Caco-2 (cell line): ENCODE measurements around the gene WDFY4. TPM values are rescaled to one million over a fixed set of nuclear protein-coding genes. Genes with fewer than 3 reads are reported as not detected.

ENCODE experiments used
- BruUV-seq: library from RNA; stranded (reverse); fragments of 400-500 nt; replicated peaks from 2 replicates; lab custom pipeline; 2021; lab: Mats Ljungman, UMichigan
- CTCF ChIA-PET: fragments of 300-600 bp; sonication (Branson Sonifier 250); formaldehyde crosslinking; loops from one replicate; lab custom pipeline; 2022; ENCODE audit warnings: antibody characterized with exemption; lab: Charles Lee
- POLR2A ChIA-PET: fragments of 300-600 bp; sonication (Branson Sonifier 250); formaldehyde crosslinking; loops from one replicate; lab custom pipeline; 2022; ENCODE audit warnings: antibody characterized with exemption; lab: Charles Lee
- DNase-seq, 2 experiments: peaks; one replicate each; pipeline versions ENCODE4 v3.0.0 to v3.0.0-alpha.2; 2020 to 2022
- H3K27me3 ChIP-seq: replicated peaks from 2 replicates; pipeline ENCODE4 v1.6.0; 2011; ENCODE audit warnings: low read length; ENCODE audit not compliant: control insufficient read depth, insufficient read depth
- H3K36me3 ChIP-seq: 2 replicates; pipeline ENCODE4 v1.5.1; 2011; ENCODE audit warnings: low read length; ENCODE audit not compliant: control insufficient read depth, insufficient read depth
- H3K4me1 ChIP-seq: fragments of 250-450 bp; sonication (Bioruptor Pico); 2 replicates; pipeline ENCODE4 v1.5.1; 2020; ENCODE audit warnings: mild to moderate bottlenecking
- H3K4me3 ChIP-seq: 2 replicates; pipeline ENCODE4 v1.5.1; 2011; ENCODE audit warnings: low read depth, mild to moderate bottlenecking, control low read depth, low read length
- H3K9me3 ChIP-seq: fragments of 250-450 bp; sonication (Bioruptor Pico); 2 replicates; pipeline ENCODE4 v1.5.1; 2020; ENCODE audit warnings: mild to moderate bottlenecking, moderate library complexity
- H3K27ac Mint-ChIP-seq: one replicate; pipeline ENCODE4 v1.8.0; 2022; ENCODE audit warnings: mixed read lengths; ENCODE audit not compliant: unreplicated experiment
- H3K27me3 Mint-ChIP-seq: one replicate; pipeline ENCODE4 v1.8.0; 2022; ENCODE audit warnings: mixed read lengths; ENCODE audit not compliant: insufficient read depth, unreplicated experiment
- H3K36me3 Mint-ChIP-seq: one replicate; pipeline ENCODE4 v1.8.0; 2022; ENCODE audit warnings: mild to moderate bottlenecking, mixed read lengths; ENCODE audit not compliant: insufficient read depth, unreplicated experiment
- H3K4me1 Mint-ChIP-seq: one replicate; pipeline ENCODE4 v1.8.0; 2022; ENCODE audit warnings: low read depth, mixed read lengths; ENCODE audit not compliant: unreplicated experiment
- H3K4me3 Mint-ChIP-seq: one replicate; pipeline ENCODE4 v1.8.0; 2022; ENCODE audit warnings: mild to moderate bottlenecking, moderate library complexity, mixed read lengths; ENCODE audit not compliant: unreplicated experiment
- H3K9me3 Mint-ChIP-seq: one replicate; pipeline ENCODE4 v1.8.0; 2022; ENCODE audit warnings: mixed read lengths; ENCODE audit not compliant: unreplicated experiment
- CTCF ChIP-seq, 2 experiments: fragments of 200-600 bp in 1 of 2; IDR thresholded peaks; 1 replicate in 1 of 2; 2 replicates in 1 of 2; pipeline versions ENCODE4 v1.5.1 to v1.8.0; 2011 to 2022; ENCODE audit warnings: antibody characterized with exemption in 1 of 2, control low read depth in 1 of 2, inconsistent platforms in 1 of 2, low read depth in 1 of 2, low read length in 1 of 2, mild to moderate bottlenecking in 1 of 2, moderate library complexity in 1 of 2; ENCODE audit not compliant: insufficient read depth in 1 of 2, severe bottlenecking in 1 of 2, unreplicated experiment in 1 of 2
- intact Hi-C: fragments of 100-400 bp; cut with micrococcal nuclease; formaldehyde crosslinking; loops from one replicate; pipeline ENCODE4 v1.10.0; 2022; ENCODE audit not compliant: unreplicated experiment
- total RNA-seq: library from RNA; stranded (reverse); gene quantifications from 2 replicates; pipeline ENCODE4 v1.2.3, GENCODE V29; 2022

Gene WDFY4
- total RNA-seq, 1 experiment from 2014 or later: not detected

- Histone ChIP-seq H3K4me1 (no peaks in the 10 kb centered on the region), H3K9me3 (no peaks in the 10 kb centered on the region), H3K4me3 (no peak overlapping the region), H3K27me3 (no peaks in the 10 kb centered on the region), H3K36me3 (no peaks in the 10 kb centered on the region)
- H3K27ac Mint-ChIP-seq: no peak overlapping the region
- H3K9me3 Mint-ChIP-seq: peaks cover 13% of the 10 kb centered on the region
- intact Hi-C loops: no loop called here
- no peak for TF ChIP-seq CTCF (IDR thresholded peaks at IDR 0.05; ENCODE audit: insufficient read depth in 1 of 2, low read depth in 1 of 2, low read length in 1 of 2, severe bottlenecking in 1 of 2, unreplicated experiment in 1 of 2)
- no peaks in the 10 kb centered on the region for H3K36me3 Mint-ChIP-seq
- CTCF ChIA-PET: no interaction called here
- DNase-seq: no peak
- POLR2A ChIA-PET: no interaction called here
- no peaks in the 10 kb centered on the region for H3K4me1 Mint-ChIP-seq
- no TSS peak for BruUV-seq
- no peak overlapping the region for H3K4me3 Mint-ChIP-seq
- H3K27me3 Mint-ChIP-seq: peaks cover 8% of the 10 kb centered on the region
Measured at GRCh38 chr10:48684463-48684791, 246 bp upstream of the WDFY4 start.

GRCh38 chr10:48685731-48686130 lies 1.1 kb downstream of the WDFY4 start:
- Histone ChIP-seq H3K9me3 (no peaks in the 10 kb centered on the region; the same call in 1 of the 2 replicates), H3K4me3 (no peak overlapping the region), H3K36me3 (no peaks in the 10 kb centered on the region), H3K27me3 (no peaks in the 10 kb centered on the region), H3K4me1 (no peaks in the 10 kb centered on the region)
- intact Hi-C loops: no loop called here
- no peak for DNase-seq
- BruUV-seq: no TSS peak
- ChIA-PET POLR2A (no interaction called here), CTCF (no interaction called here)
- Mint-ChIP-seq H3K27ac (no peak overlapping the region), H3K27me3 (peaks cover 8% of the 10 kb centered on the region), H3K36me3 (no peaks in the 10 kb centered on the region), H3K4me3 (no peak overlapping the region), H3K4me1 (no peaks in the 10 kb centered on the region), H3K9me3 (peaks cover 5% of the 10 kb centered on the region)
- TF ChIP-seq CTCF (IDR thresholded peaks at IDR 0.05; ENCODE audit: insufficient read depth in 1 of 2, low read depth in 1 of 2, low read length in 1 of 2, severe bottlenecking in 1 of 2, unreplicated experiment in 1 of 2): no peak

GRCh38 chr10:48690791-48691660 lies 6.4 kb downstream of the WDFY4 start:
- no peaks in the 10 kb centered on the region for H3K4me1 ChIP-seq
- TF ChIP-seq CTCF (IDR thresholded peaks at IDR 0.05; ENCODE audit: insufficient read depth in 1 of 2, low read depth in 1 of 2, low read length in 1 of 2, severe bottlenecking in 1 of 2, unreplicated experiment in 1 of 2): no peak
- no TSS peak for BruUV-seq
- Mint-ChIP-seq H3K9me3 (no peaks in the 10 kb centered on the region), H3K36me3 (no peaks in the 10 kb centered on the region), H3K4me1 (no peaks in the 10 kb centered on the region), H3K4me3 (no peak overlapping the region), H3K27ac (no peak overlapping the region), H3K27me3 (peaks cover 27% of the 10 kb centered on the region)
- CTCF ChIA-PET: no interaction called here
- intact Hi-C loops: no loop called here
- H3K9me3 ChIP-seq: no peaks in the 10 kb centered on the region; the same call in 1 of the 2 replicates
- H3K4me3 ChIP-seq: no peak overlapping the region
- no peaks in the 10 kb centered on the region for H3K36me3 ChIP-seq
- no peak for DNase-seq
- 0 out of 2 replicates have a peak, but pooled peaks cover 2% of the 10 kb centered on the region for H3K27me3 ChIP-seq
- POLR2A ChIA-PET: no interaction called here
